Karpas-422 (cell line): Measurements from ENCODE around the gene MMP2. TPM values are rescaled to one million over a fixed set of nuclear protein-coding genes. Genes with fewer than 3 reads are reported as not detected.

Experiments used
- DNase-seq: peaks from one replicate; pipeline ENCODE4 v3.0.0-alpha.2; 2015
- H2AFZ ChIP-seq: fragments of 200-600 bp; sonication (generic); 2 replicates; pipeline ENCODE4 v1.6.1; 2014; ENCODE audit warnings: antibody characterized with exemption, low read length, mixed read lengths
- H3K27ac ChIP-seq: fragments of 200-600 bp; sonication (generic); 2 replicates; pipeline ENCODE4 v1.5.1; 2014; ENCODE audit warnings: mild to moderate bottlenecking, low read length, moderate library complexity
- H3K27me3 ChIP-seq: fragments of 200-600 bp; sonication (generic); 2 replicates; pipeline ENCODE4 v1.6.1; 2014; ENCODE audit warnings: low read length, mixed read lengths
- H3K36me3 ChIP-seq: fragments of 200-600 bp; sonication (generic); 2 replicates; pipeline ENCODE4 v1.6.1; 2014; ENCODE audit warnings: low read length, mixed read lengths; ENCODE audit not compliant: insufficient read depth
- H3K4me1 ChIP-seq: fragments of 200-600 bp; sonication (generic); 2 replicates; pipeline ENCODE4 v1.6.1; 2014; ENCODE audit warnings: mild to moderate bottlenecking, low read length, mixed read lengths
- H3K4me2 ChIP-seq: fragments of 200-600 bp; sonication (generic); 2 replicates; pipeline ENCODE4 v1.6.1; 2014; ENCODE audit warnings: low read length, low read depth, mild to moderate bottlenecking; ENCODE audit not compliant: poor library complexity, severe bottlenecking
- H3K4me3 ChIP-seq: fragments of 200-600 bp; sonication (generic); 2 replicates; pipeline ENCODE4 v1.5.1; 2014; ENCODE audit warnings: mild to moderate bottlenecking, antibody characterized with exemption, low read length, mixed read lengths
- H3K79me2 ChIP-seq: fragments of 200-600 bp; sonication (generic); 2 replicates; pipeline ENCODE4 v1.6.1; 2014; ENCODE audit warnings: mild to moderate bottlenecking, low read length, mixed read lengths
- H3K9ac ChIP-seq: fragments of 200-600 bp; sonication (generic); 2 replicates; pipeline ENCODE4 v1.6.0; 2014; ENCODE audit warnings: low read length
- H3K9me2 ChIP-seq: fragments of 200-600 bp; sonication (generic), shearing (Covaris generic); replicated peaks from 2 replicates; pipeline ENCODE4 v1.6.0; 2014; ENCODE audit warnings: mild to moderate bottlenecking, low read length, moderate library complexity; ENCODE audit not compliant: insufficient read depth
- H3K9me3 ChIP-seq: fragments of 300-700, 200-600 bp; sonication (generic); 2 replicates; pipeline ENCODE4 v1.6.1; 2014; ENCODE audit warnings: low read length, mixed read lengths
- H4K20me1 ChIP-seq: fragments of 200-600 bp; sonication (generic); 2 replicates; pipeline ENCODE4 v1.6.1; 2014; ENCODE audit warnings: mild to moderate bottlenecking, antibody characterized with exemption, low read length, low read depth; ENCODE audit not compliant: insufficient read depth
- total RNA-seq: library from RNA; depleted of rRNA; stranded (reverse); fragments of >200 nt; shearing (Covaris generic); gene quantifications from 2 replicates; pipeline ENCODE4 v1.2.3, GENCODE V29; 2014; ENCODE audit warnings: low replicate concordance; rRNA removed

MMP2 gene
- total RNA-seq, 1 experiment from 2014 or later: not detected

DNA sequence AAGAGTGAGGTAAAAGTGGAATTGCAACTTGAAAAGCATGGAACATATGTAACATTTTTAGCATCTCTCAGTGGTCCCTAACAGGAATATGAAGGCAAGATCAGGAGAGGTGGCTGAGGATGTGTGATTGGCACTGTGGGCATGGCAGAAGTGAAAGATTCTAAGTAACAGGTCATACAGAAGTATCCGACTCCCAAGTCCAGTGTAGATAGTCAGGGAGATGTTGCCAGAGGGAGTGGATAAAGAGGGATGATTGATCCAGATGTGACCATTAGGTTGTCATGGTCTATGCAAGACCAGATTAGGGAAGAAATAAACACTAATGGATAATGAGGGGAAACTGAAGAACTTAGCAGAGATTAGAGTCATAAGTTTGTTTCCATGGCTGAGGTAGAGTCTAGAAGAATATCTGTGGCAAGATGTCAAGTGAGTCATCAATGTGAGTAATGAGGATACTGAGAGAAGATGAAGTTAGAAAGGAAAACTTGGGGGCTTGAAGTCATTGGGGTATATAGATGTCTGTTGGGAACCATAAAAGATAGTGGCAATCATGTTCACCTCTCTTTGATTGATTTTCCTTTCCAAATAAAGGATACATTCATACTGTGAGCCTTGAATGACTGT, 63.6 kb downstream of the MMP2 start:
- Histone ChIP-seq H3K36me3 (no peaks in the 10 kb centered on the region), H3K4me2 (no peak overlapping the region), H3K9ac (no peak overlapping the region), H3K27me3 (no peaks in the 10 kb centered on the region), H4K20me1 (no peaks in the 10 kb centered on the region), H3K4me1 (no peaks in the 10 kb centered on the region), H3K9me2 (no peaks in the 10 kb centered on the region), H3K9me3 (no peaks in the 10 kb centered on the region), H3K79me2 (no peaks in the 10 kb centered on the region), H3K4me3 (no peak overlapping the region), H3K27ac (no peak overlapping the region), H2AFZ (no peak overlapping the region)
- DNase-seq: no peak

DNA sequence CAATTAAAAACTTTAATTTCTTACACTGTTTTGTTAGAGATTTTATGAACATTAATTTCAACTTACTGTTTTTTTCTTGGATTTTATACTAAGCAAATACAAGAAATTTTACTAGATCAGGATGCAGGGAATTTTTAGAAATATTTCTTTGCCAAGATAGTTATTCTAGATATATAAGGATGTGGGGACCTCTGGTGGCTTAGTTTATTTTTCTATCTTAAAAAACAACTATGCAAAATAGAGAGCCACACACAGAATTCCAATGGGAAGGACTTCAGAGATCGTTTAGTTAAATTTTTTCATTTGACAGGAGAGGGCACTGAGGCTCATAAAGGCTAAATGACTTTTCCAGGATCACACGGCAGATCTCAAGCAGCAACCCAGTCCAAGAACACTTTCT, 64.5 kb downstream of the MMP2 start:
- Histone ChIP-seq H3K4me2 (no peak overlapping the region), H3K27ac (no peak overlapping the region), H3K9me2 (no peaks in the 10 kb centered on the region), H3K4me3 (no peak overlapping the region), H3K4me1 (no peaks in the 10 kb centered on the region), H3K9me3 (no peaks in the 10 kb centered on the region), H3K27me3 (no peaks in the 10 kb centered on the region), H3K9ac (no peak overlapping the region), H2AFZ (no peak overlapping the region), H3K79me2 (no peaks in the 10 kb centered on the region), H4K20me1 (no peaks in the 10 kb centered on the region), H3K36me3 (no peaks in the 10 kb centered on the region)
- DNase-seq: no peak

DNA sequence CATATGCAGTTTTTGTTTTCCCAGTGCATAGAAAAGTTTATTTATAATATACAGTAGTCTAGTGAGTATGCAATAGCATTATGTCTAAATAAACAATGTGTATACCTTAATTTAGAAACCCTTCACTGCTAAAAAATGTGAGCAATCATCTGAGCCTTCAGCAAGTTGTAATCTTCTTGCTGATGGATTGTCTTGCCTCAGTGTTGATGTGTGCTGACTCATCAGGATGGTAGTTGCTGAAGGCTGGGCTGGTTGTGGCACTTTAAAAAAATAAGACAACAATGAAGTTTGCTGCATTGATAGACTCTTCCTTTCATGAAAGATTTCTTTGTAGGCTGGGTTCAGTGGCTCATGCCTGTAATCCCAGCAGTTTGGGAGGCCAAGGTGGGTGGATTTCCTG, 73.6 kb downstream of the MMP2 start:
- Histone ChIP-seq H3K9ac (no peak overlapping the region), H3K9me3 (no peaks in the 10 kb centered on the region), H3K36me3 (no peaks in the 10 kb centered on the region), H3K4me1 (no peaks in the 10 kb centered on the region), H3K27ac (no peak overlapping the region), H4K20me1 (no peaks in the 10 kb centered on the region), H3K9me2 (no peaks in the 10 kb centered on the region), H3K79me2 (no peaks in the 10 kb centered on the region), H3K27me3 (no peaks in the 10 kb centered on the region), H3K4me3 (no peak overlapping the region), H2AFZ (no peak overlapping the region), H3K4me2 (no peak overlapping the region)
- no peak for DNase-seq

DNA sequence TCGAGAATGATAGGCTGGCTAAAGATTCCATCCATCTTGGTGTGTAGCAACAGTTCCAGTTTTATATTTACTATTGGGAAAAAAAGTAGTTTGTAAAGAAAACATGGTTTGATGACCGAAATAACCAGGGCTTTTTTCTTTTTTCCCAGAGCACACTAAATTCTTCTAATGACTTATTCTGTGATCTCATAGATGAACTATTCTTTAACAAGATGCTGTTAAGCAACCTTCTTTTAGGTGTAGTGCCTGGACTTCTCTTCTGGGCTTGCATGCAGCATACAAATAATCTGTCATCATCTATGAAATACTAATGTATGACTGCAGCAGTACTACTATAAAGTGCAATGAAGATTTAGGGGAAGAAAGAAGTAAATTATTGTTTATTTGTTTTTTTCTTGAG, 76.4 kb downstream of the MMP2 start:
- H2AFZ ChIP-seq: no peak overlapping the region
- no peak overlapping the region for H3K4me3 ChIP-seq
- H3K9me3 ChIP-seq: no peaks in the 10 kb centered on the region
- H3K4me1 ChIP-seq: no peaks in the 10 kb centered on the region
- no peaks in the 10 kb centered on the region for H3K9me2 ChIP-seq
- no peak overlapping the region for H3K27ac ChIP-seq
- H3K4me2 ChIP-seq: no peak overlapping the region
- no peaks in the 10 kb centered on the region for H3K36me3 ChIP-seq
- no peaks in the 10 kb centered on the region for H4K20me1 ChIP-seq
- H3K9ac ChIP-seq: no peak overlapping the region
- no peaks in the 10 kb centered on the region for H3K79me2 ChIP-seq
- H3K27me3 ChIP-seq: no peaks in the 10 kb centered on the region
- no peak for DNase-seq

Other genes starting within 250 kb of the MMP2 start
- gene IRX6, start 155.0 kb upstream of the MMP2 start, total RNA-seq: not detected in 2 replicates
- not detected in 2 replicates for gene LPCAT2, start 29.9 kb downstream of the MMP2 start, total RNA-seq
- not detected in 2 replicates for gene CAPNS2, start 87.5 kb downstream of the MMP2 start, total RNA-seq
- not detected in 2 replicates for gene SLC6A2, start 176.8 kb downstream of the MMP2 start, total RNA-seq